Endodermal cell (in vitro differentiated cells): Measurements from ENCODE around the gene ROPN1B. TPM values are rescaled to one million over a fixed set of nuclear protein-coding genes. Genes with fewer than 3 reads are reported as not detected.

ENCODE experiments used
- DNase-seq: peaks from one replicate; pipeline ENCODE4 v3.0.0-alpha.2; 2017
- H3K27ac ChIP-seq: 2 replicates; pipeline ENCODE4 v1.5.1; 2013; ENCODE audit warnings: mild to moderate bottlenecking, low read depth, low read length, moderate library complexity
- H3K27me3 ChIP-seq: 2 replicates; pipeline ENCODE4 v1.6.1; 2013; ENCODE audit warnings: mild to moderate bottlenecking, low read length, moderate library complexity; ENCODE audit not compliant: insufficient read depth, control insufficient read depth, poor library complexity, severe bottlenecking
- H3K36me3 ChIP-seq: 2 replicates; pipeline ENCODE4 v1.7.0; 2013; ENCODE audit warnings: mild to moderate bottlenecking, low read length, moderate library complexity; ENCODE audit not compliant: control insufficient read depth, insufficient read depth
- H3K4me1 ChIP-seq: one replicate; pipeline ENCODE4 v1.7.0; 2013; ENCODE audit warnings: low read length; ENCODE audit not compliant: control insufficient read depth, insufficient read depth
- H3K4me3 ChIP-seq: 2 replicates; pipeline ENCODE4 v1.5.1; 2013; ENCODE audit warnings: mild to moderate bottlenecking, low read length, moderate library complexity
- H3K9ac ChIP-seq: 2 replicates; pipeline ENCODE4 v1.6.1; 2013; ENCODE audit warnings: mild to moderate bottlenecking, low read length, moderate library complexity; ENCODE audit not compliant: poor library complexity, severe bottlenecking; ENCODE audit errors: extremely low read depth
- H3K9me3 ChIP-seq: 2 replicates; pipeline ENCODE4 v1.6.1; 2013; ENCODE audit warnings: mild to moderate bottlenecking, low read length, moderate library complexity; ENCODE audit not compliant: control insufficient read depth
- H3K27ac Mint-ChIP-seq: 2 replicates; pipeline ENCODE4 v1.8.0; 2020; ENCODE audit warnings: mixed read lengths
- H3K27me3 Mint-ChIP-seq: 2 replicates; pipeline ENCODE4 v1.8.0; 2021; ENCODE audit warnings: mild to moderate bottlenecking, mixed read lengths; ENCODE audit not compliant: insufficient read depth
- H3K36me3 Mint-ChIP-seq: 2 replicates; pipeline ENCODE4 v1.8.0; 2020; ENCODE audit warnings: low read depth, mixed read lengths
- H3K4me1 Mint-ChIP-seq: 2 replicates; pipeline ENCODE4 v1.8.0; 2020; ENCODE audit warnings: mixed read lengths
- H3K4me3 Mint-ChIP-seq: 2 replicates; pipeline ENCODE4 v1.8.0; 2020; ENCODE audit warnings: mild to moderate bottlenecking, moderate library complexity, mixed read lengths
- H3K9me3 Mint-ChIP-seq: 2 replicates; pipeline ENCODE4 v1.8.0; 2020; ENCODE audit warnings: mild to moderate bottlenecking, mixed read lengths
- WGBS, 2 experiments: methylation state at CpG; one replicate each; pipeline versions ENCODE4 v1.1.5 to v1.1.7; 2013; ENCODE audit warnings: missing lambda C conversion rate in 2 of 2, mixed read lengths in 1 of 2; ENCODE audit not compliant: insufficient coverage in 1 of 2, insufficient read length in 1 of 2; 5-methylcytosine and 5-hydroxymethylcytosine counted together
- total RNA-seq, 2 donors: library from RNA; stranded (reverse); fragmentation: NEBNext Ultra II Directional in 1 of 2; extraction: Animal tissue kit (Norgen Biotek cat#: 25700) in 1 of 2; gene quantifications; 2 replicates in 1 of 2; 3 replicates in 1 of 2; pipeline ENCODE4 v1.2.1, GENCODE V29; 2021
- TF ChIP-seq, protein P1 (sequence below): fragments of 200-600 bp; sonication (generic); conservative IDR thresholded peaks from 2 replicates; pipeline ENCODE4 v1.5.0; 2021; ENCODE audit warnings: antibody characterized with exemption, mild to moderate bottlenecking

Gene ROPN1B
- total RNA-seq, 2 donors from 2014 or later, result not detected

DNA sequence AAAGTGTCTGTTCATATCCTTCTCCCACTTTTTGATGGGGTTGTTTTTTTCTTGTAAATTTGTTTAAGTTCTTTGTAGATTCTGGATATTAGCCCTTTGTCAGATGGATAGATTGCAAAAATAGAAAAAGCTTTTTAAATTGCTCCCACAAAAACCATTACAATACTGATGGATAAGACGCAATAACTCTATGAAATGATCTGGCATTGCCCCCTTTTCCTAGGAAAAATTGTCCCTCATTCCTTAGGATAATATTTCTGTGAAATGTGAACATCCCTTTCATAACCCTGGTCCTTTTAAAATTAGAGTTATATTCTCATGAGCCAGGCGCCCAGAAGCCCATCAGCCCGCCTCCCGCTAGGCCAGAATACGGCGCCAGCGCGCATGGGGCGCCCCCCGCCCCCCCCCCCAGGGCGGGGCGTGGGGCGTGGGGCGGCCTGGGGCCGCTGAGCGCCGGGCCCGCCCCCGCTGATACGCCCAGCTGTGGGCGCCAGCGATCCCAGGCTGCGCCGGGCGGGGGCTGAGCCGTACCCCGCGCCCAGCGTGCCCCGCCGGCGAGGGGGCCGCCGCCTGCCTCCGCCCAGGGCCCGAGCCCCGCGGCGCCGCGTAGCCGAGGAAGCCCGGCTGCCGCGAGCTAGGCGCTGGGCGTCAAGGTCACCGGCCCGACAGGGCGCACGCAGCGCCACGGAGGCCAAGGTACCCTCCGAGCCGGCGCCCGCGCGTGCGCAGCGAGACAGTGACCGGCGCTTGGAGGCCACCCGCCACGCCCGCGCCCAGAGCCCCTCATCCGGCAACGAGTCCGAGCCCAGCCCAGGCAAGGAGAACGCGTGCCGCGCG is 11.1 kb upstream of the ROPN1B start:
- no peak overlapping the region for H3K27ac Mint-ChIP-seq

GRCh38 chr3:125958511-125959316 is 10.3 kb upstream of the ROPN1B start:
- TF ChIP-seq, protein P1, sequence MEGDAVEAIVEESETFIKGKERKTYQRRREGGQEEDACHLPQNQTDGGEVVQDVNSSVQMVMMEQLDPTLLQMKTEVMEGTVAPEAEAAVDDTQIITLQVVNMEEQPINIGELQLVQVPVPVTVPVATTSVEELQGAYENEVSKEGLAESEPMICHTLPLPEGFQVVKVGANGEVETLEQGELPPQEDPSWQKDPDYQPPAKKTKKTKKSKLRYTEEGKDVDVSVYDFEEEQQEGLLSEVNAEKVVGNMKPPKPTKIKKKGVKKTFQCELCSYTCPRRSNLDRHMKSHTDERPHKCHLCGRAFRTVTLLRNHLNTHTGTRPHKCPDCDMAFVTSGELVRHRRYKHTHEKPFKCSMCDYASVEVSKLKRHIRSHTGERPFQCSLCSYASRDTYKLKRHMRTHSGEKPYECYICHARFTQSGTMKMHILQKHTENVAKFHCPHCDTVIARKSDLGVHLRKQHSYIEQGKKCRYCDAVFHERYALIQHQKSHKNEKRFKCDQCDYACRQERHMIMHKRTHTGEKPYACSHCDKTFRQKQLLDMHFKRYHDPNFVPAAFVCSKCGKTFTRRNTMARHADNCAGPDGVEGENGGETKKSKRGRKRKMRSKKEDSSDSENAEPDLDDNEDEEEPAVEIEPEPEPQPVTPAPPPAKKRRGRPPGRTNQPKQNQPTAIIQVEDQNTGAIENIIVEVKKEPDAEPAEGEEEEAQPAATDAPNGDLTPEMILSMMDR, result no peak
- no peaks in the 10 kb centered on the region for H3K9me3 ChIP-seq
- H3K4me3 ChIP-seq, result no peak overlapping the region
- DNase-seq, result peak; percentile 76
- Mint-ChIP-seq H3K9me3 (no peaks in the 10 kb centered on the region), H3K27me3 (peaks cover 40% of the 10 kb centered on the region), H3K27ac (no peak overlapping the region), H3K4me3 (peak overlapping the region; percentile 29), H3K36me3 (no peaks in the 10 kb centered on the region), H3K4me1 (no peaks in the 10 kb centered on the region)
- WGBS, 2 experiments, result 83 to 89% methylated on average over 23 to 46 of the region's 46 CpGs
- H3K27me3 ChIP-seq, result peaks cover 42% of the 10 kb centered on the region
- H3K4me1 ChIP-seq, result no peaks in the 10 kb centered on the region
- H3K36me3 ChIP-seq, result no peaks in the 10 kb centered on the region
- no peak overlapping the region for H3K9ac ChIP-seq
- no peak overlapping the region for H3K27ac ChIP-seq

More for the DNA sequence above, 11.1 kb upstream of the ROPN1B start:
- Histone ChIP-seq H3K36me3 (no peaks in the 10 kb centered on the region), H3K4me3 (no peak overlapping the region), H3K9ac (no peak overlapping the region), H3K27me3 (peaks cover 34% of the 10 kb centered on the region), H3K27ac (no peak overlapping the region), H3K9me3 (no peaks in the 10 kb centered on the region), H3K4me1 (no peaks in the 10 kb centered on the region)
- H3K9me3 Mint-ChIP-seq, result no peaks in the 10 kb centered on the region
- peak overlapping the region; percentile 36 for H3K4me3 Mint-ChIP-seq
- DNase-seq, result no peak
- peaks cover 40% of the 10 kb centered on the region for H3K27me3 Mint-ChIP-seq
- TF ChIP-seq, protein P1, result no peak
- no peaks in the 10 kb centered on the region for H3K36me3 Mint-ChIP-seq
- 13 to 16% methylated on average over 13 to 72 of the region's 75 CpGs for WGBS, 2 experiments
- H3K4me1 Mint-ChIP-seq, result no peaks in the 10 kb centered on the region

DNA sequence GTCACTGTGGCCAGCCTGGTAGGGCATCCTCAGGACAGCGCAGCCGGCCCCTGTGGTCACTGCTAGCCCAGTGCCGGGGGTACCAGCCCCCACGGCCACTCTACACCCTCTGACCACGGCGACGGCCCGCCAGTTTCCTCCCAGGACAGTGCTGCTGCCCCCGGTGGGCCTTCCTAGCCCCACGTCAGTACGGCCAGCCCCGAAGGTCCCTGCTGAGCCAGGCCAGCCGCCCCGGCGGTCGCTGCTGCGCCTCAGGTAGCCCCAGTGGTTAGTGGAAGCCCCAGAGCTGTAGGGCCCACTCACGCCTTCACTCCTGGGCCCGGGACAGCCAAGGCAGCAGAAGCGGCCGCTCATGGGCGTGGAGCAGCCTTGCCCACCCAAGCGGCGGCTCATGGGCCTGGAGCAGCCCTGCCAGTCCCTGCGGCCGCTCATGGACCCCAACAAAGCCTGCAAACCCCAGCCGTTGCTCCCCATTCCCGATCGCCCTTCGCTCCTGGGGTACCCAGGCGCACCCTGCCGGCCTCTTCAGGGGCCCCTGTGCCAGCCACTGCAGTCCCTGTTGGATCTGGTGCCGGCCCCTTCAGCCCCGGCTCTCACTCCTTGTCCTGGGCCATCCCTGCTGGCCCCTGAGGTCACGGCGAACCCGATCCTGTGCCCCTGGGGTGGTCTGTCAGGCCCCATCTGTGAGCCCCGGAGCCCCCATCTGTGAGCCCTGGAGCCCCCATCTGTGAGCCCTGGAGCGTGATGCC is 9.5 kb upstream of the ROPN1B start:
- Mint-ChIP-seq H3K4me1 (no peaks in the 10 kb centered on the region), H3K36me3 (no peaks in the 10 kb centered on the region), H3K9me3 (peaks cover 3% of the 10 kb centered on the region), H3K27ac (no peak overlapping the region), H3K27me3 (peaks cover 36% of the 10 kb centered on the region), H3K4me3 (no peak overlapping the region)
- 94 to 100% methylated on average over 10 to 39 of the region's 39 CpGs for WGBS, 2 experiments
- H3K9me3 ChIP-seq, result no peaks in the 10 kb centered on the region
- H3K9ac ChIP-seq, result no peak overlapping the region
- no peak overlapping the region for H3K27ac ChIP-seq
- peaks cover 44% of the 10 kb centered on the region for H3K27me3 ChIP-seq
- no peaks in the 10 kb centered on the region for H3K36me3 ChIP-seq
- H3K4me1 ChIP-seq, result no peaks in the 10 kb centered on the region
- DNase-seq, result peak; percentile 59
- H3K4me3 ChIP-seq, result no peak overlapping the region
- TF ChIP-seq, protein P1, result peak; percentile 37
